GM19035 (cell line): ENCODE measurements around the gene SUN1.
"Not testable (repeated sequence)": the region's sequence is repeated elsewhere in the genome, so short reads cannot be mapped to it uniquely, and the experiment has no call there.

Experiments used
- ATAC-seq: cut with Tn5 transposase; IDR thresholded peaks from one replicate; pipeline ENCODE4 v1.9.1; 2021; ENCODE audit not compliant: unreplicated experiment

The SUN1 gene

DNA sequence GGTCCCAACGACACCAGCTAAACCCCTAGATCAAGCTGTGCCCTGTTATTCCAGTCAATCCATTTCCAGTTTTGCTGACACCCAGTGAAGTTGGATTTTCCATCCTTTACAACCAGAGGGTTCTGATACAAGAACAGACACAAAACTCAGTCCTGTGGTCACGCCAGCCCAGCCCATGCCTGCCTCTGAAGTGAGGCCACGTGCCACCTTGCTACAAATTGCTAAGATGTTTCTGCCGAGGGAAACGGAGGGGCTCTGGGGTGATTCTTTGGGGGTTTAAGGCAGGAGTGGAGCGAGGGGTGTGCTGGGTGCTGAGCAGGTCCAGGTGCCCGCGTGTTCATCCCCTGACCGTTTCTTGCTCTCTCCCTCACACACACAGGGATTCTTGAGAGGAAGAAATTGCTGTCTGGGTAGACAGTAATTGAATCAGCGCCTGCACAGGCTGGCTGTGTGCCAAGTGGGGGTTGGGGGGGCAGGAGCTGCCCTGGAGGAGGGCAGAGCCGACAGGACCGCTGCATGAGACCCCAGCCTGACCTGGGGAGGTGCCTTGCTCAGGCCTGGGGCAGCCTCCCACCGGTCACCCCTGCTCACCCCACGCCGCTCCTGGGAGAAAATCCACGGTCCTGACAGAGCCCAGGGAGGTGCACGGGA lies 84.1 kb downstream of the SUN1 start:
- ATAC-seq, result no peak

DNA sequence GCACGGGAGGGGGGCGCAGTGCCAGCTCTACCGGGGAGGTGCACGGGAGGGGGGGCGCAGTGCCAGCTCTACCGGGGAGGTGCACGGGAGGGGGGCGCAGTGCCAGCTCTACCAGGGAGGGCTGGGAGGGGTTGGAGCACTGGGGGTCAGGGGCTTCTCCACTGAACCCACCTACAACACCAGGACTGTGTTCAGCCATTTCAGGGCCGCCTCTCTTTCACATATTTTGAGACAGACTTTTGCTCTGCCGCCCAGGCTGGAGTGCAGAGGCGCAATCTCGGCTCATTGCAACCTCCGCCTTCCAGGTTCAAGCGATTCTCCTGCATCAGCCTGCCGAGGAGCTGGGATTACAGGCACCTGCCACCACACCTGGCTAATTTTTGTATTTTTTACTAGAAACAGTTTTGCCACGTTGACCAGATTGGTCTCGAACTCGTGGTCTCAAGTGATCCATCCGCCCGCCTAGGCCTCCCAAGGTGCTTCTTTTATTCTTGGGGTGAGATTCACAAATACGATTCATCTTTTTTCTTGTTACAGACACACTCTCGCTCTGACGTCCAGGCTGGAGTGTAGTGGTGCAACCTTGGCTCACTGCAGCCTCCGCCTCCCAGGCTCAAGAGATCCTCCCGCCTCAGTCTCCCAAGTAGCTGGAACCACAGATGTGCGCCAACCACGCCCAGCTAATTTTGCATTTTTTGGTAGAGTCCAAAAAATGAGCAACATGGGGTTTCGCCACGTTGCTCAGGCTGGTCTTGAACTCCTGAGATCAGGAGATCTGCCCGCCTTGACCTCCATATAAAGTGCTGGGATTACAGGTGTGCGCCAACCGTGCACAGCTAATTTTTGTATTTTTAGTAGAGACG lies 85.2 kb downstream of the SUN1 start:
- no peak for ATAC-seq

DNA sequence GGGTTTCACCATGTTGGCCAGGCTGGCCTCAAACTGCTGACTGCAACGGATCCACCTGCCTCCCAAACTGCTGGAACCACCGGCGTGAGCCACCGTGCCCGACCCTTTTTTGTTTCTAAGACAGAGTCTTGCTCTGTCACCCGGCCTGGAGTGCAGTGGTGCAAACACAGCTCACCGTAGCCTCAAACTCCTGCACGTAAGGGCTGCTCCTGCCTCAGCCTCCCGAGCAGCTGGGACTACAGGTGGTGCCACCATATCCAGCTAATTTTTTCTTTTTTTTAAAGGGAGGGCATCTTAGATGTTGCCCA lies 85.8 kb downstream of the SUN1 start:
- no peak for ATAC-seq

DNA sequence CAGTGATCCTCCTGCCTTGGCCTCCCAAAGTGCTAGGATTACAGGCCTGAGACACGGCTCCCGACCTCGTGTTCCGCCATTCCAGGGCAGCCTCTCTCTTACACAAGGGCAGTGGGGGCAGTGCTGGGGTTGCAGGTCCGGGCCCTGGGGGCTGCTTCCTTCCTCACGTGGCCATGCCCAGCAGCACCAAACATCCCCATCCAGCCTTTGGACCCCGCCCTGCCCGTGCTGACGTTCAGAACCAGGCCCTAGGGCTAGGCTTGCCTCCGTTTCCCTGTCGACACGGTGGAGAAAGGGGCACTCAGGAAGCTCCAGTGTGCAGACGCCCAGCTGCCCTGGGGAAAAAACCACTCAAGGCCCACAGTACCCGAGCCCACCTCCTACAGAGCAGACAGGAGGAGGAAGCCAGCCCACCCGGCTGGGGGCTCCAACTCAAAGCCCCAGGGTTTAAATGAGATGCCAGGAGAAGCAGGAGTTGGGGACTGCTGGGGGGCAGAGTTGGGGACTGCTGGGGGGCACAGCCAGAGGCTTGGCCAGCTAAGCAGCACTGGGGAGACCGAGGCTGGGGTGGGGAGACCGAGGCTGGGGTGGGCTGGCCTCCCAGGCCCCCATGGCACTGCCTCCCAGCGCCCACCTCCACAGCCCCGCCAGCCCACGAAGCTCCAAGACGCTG lies 86.3 kb downstream of the SUN1 start:
- ATAC-seq, result no peak

DNA sequence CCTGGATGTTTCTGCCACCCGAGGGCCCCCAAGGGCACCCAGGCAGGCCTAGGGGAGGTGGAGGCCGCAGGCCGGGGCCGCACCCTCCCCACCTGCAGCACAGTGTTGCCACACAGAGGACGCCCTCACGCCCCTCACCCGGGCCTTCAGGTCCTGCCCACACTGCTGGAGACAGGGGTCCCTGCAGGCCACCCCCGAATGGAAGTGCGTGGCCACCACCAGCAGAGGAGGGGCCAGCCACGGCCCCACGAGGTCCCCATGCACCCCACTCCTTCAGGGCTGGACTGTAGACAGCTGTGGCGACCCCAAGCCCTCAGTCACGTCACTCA lies 86.8 kb downstream of the SUN1 start:
- no peak for ATAC-seq

DNA sequence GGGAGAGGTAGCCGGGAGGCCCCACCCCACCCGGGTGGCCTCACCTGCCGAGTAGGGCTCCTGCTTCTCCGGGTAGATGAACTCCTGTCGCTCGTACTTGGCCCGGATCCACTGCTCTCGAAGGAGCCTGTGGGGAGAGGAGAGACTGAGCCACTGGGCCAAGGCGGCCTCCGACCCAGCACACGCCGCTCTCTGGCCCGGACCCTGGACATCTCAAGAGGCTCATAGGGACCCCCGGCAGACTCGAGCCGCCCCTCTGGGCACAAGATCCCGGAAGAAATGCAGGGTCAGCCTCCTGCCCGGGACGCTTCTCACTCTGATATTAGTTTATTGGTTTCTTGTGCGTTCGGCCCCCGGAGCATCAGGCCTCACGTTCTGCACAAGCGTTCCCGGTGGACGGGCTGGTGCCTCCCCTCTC lies 87.7 kb downstream of the SUN1 start:
- ATAC-seq, result no peak

DNA sequence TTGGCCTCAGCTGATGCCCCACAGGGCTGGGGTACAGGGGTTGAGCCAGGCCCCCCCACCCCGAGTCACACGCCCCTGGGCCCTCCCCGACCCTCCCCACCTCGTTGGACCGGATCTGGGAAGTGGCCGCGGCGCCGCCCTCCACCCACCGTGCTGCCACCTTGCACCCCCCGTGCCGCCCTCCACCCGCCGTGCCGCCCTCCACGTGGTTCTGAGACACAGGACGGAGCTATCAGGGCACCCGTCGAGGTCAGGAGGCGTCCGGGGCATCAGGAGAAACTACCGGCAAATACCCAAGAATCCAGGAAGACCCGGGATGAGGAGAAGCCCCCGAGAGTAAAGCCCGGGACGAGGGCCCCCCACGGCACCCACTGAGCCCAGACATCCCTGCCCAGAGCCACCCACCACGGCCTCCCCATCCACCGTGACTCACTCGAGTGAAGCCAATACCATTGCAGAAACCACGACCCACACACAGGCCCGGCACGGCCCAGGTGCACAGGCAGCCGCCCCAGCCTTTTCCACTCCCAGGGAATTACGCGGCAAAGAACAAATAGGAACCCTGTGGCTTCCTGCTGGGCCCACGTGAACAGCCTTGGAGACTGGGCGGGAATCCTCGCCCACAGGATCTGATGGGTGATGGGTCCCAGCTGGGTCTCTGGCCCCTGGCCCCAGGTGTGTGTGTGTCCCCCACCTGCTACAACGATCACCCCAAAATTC lies 88.2 kb downstream of the SUN1 start:
- no peak for ATAC-seq

DNA sequence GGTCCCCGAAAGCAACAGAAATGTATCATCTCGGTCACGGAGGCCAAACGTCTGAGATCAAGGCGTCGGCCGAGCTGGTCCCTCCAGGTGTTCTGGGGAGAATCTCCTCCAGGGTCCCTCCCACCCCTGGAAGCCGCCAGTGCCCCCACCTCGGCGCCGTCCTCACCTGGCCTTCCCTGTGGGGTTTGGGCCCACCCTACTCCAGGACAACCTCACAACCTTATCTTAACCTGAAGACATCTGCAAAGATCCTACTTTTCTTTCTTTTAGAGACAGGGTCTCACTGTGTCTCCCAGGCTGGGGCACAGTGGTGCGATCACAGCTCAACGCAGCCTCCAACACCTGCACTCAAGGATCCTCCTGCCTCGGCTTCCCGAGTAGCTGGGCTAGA lies 88.8 kb downstream of the SUN1 start:
- ATAC-seq, result no peak

DNA sequence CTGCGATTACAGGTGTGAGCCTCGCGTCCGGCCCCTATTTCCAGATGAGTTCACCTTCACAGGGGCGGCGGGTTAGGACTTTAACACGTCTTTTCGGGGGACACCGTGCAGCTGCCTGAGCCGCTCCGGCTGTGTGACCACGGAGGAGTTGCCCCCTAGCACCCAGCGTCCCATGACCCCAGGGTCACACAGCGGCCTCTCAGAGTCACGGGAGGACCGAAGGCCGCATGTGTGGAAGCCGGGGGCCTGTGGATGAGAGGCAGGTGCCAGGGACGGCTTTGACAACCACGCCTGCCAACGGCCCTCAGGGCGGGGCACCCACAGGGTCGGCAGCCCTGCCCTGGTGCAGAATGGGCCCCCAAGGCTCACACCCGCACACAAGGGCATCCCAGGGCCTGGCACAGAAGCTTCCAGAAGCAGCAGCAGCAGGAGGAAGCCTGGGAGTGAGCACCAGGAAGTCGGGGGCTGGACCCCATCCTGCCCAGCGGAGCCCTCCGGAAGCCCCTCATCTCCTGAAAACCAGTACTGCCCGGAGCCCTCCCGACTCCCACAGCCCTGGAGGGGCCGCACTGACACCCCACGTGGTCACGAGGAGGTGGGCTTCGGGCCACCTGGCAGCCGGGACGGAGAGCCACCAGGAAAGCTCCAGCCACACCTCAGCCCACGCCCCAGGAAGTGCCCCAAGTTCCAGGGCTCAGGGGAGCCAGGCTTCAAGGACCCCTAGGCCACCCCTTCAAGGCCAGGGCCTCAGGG lies 89.5 kb downstream of the SUN1 start:
- no peak for ATAC-seq

DNA sequence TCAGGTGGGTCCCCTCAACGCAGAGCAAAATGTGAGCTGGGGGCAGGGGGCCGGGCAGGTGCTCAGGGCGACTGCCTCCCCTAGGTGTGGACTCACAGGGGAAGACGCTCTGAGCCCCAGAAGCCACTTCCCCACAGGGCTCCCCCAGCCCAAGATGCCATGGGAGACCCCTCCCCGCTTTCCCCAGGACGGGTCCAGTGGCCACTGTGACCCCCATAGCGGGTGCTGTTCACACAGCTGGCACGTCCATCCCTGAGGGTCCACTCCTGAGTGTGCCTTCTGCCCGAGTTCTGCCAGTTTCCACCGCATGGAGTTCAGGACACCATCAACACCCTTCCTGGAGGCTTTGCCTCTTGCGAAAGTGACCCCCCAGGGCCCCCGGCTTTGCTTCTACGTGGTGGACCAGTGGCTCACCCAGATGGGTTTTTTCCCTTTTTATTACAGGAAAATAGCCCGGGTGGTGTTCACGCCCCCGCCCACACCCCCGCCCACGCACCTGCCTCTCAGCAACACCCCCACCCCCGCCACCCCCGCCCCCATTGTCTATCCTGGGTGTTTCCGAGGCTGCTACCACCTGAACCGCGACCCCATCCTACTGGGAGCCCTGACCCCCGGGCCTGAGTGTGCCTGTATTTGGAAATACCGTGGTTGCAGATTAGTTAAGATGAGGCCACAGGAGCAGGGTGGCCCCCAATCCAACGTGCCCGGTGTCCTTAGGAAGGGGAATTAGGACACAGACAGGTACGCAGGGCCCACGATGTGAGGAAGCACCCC lies 90.2 kb downstream of the SUN1 start:
- peak; percentile 3 for ATAC-seq

DNA sequence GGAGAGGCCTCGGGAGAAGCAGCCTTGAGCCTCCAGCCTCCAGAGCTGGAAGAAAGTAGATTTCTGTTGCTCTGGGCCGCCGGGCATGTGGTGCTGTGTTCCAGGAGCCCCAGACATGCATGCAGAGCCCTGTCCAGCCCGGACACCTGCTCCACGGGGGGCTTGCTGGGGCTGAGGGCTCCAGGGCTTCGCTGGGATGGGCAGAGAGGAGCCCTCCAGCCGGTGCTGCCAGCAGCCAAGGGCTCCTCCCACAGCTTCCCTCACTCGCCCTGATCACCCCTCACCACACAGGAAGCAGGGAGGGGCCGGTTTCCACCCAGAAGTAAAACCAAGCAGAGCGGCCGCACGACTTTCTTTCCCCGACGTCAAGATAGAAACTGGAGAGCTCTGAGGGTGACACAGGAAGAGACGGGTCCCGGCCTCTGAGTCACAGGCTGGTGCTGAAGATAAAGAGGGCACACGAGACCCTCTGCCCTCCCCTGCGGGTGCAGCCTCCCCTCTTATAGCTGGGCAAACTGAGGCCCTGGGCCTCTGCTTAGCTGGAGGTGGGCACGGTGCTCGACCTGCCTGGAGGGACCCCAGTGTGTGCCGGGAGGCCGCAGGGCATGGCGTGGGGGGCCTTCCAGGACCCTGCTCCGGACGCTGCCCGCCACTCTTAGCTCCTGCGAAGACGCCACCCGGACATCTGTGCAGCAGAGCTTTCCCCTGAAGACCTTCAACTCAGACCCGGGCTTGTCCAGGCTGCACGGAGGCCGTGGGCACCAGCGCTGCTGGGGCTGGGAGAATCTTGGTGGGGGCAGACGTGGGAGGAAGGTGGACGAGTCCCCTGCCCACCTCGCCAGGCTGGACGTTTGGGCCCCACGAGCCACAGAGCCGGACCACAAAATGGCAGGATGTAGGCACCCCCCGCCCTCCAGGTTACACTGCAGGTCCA lies 91.1 kb downstream of the SUN1 start:
- peak; percentile 79 for ATAC-seq

DNA sequence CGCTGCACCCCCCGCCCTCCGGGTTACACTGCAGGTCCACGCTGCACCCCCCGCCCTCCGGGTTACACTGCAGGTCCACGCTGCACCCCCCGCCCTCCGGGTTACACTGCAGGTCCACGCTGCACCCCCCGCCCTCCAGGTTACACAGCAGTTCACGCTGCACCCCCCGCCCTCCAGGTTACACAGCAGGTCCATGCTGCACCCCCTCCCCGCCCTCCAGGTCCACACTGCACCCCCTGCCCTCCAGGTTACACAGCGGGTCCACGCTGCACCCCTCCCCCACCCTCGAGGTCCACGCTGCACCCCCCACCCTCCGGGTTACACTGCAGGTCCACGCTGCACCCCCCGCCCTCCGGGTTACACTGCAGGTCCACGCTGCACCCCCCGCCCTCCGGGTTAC lies 91.8 kb downstream of the SUN1 start:
- ATAC-seq, result not testable (repeated sequence)
